ENCODE measurements around the gene PACRG.

DNA sequence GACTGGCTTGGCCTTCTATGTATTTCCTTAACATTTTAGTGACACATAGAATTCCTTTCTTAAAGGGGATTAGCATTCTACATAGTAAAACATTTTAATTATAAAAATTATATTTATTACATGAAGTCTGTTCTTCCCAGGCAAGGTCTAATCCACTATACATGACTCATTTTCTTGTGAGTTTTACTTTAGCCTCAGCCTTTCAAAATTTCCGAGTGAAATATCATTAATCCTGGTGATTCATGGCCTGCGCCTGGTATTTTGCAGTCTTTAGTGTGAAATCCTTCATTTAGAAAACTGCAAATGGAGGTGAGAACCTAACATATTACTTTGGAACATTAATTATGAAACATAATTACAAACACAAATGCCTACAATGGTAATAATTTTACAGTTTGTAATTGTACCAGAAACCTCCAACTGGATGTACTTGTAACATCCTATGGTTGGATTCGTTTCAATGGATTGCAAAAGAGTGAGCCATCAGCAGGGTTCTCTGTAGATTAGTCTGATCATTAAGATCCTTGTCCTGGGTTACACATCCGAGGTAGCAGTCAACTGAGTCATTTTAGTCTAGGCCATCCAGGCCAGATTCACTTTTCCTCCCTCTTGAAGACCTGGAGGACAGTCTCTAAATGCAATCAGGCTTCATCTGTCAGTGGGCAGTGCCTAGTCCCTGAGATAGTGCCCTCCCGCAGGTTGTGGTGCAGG, 272.0 kb downstream of the PACRG start:
- TF ChIP-seq, protein P1, sequence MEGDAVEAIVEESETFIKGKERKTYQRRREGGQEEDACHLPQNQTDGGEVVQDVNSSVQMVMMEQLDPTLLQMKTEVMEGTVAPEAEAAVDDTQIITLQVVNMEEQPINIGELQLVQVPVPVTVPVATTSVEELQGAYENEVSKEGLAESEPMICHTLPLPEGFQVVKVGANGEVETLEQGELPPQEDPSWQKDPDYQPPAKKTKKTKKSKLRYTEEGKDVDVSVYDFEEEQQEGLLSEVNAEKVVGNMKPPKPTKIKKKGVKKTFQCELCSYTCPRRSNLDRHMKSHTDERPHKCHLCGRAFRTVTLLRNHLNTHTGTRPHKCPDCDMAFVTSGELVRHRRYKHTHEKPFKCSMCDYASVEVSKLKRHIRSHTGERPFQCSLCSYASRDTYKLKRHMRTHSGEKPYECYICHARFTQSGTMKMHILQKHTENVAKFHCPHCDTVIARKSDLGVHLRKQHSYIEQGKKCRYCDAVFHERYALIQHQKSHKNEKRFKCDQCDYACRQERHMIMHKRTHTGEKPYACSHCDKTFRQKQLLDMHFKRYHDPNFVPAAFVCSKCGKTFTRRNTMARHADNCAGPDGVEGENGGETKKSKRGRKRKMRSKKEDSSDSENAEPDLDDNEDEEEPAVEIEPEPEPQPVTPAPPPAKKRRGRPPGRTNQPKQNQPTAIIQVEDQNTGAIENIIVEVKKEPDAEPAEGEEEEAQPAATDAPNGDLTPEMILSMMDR (conservative IDR thresholded peaks at IDR 0.05 in 1 of 2, IDR thresholded peaks at IDR 0.05 in 1 of 2; ENCODE audit: extremely low read depth in 1 of 2, insufficient read depth in 1 of 2, low read depth in 1 of 2, low read length in 2 of 2): no peak
- TF ChIP-seq EZH2 (IDR thresholded peaks at IDR 0.05; ENCODE audit: borderline replicate concordance, low read length): no peak
